Stimulated activated CD8-positive, alpha-beta memory T cell treated with anti-CD3 and anti-CD28 coated beads, Interleukin-12 subunit alpha, Interleukin-12 subunit beta, amount 100 ng/mL, for 4 hours (primary cell): ENCODE measurements around the gene PPP1R16B.
"Not testable (repeated sequence)": the region's sequence is repeated elsewhere in the genome, so short reads cannot be mapped to it uniquely, and the experiment has no call there.

Experiments used
- DNase-seq: peaks from one replicate; pipeline ENCODE4 v3.0.0-alpha.2; 2020; ENCODE audit warnings: low read depth

Gene PPP1R16B

DNA sequence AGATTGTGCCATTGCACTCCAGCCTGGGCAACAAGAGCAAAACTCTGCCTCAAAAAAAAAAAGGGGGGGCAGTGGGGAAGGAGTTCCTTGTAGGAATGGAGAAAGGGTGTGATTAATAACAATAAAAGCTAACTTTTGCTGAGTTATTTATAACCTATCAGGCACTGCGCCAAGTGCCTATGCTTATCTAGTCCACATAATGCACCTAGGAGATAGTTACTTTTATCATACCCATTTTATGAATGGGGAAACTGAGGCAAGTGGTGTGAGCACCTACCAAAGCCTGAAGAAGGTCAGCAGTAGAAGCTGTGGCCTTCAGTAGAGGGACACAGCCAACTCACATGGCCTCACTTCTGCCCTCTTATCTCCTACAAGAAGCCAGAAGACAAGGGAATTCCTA lies 13.6 kb upstream of the PPP1R16B start:
- no peak for DNase-seq

DNA sequence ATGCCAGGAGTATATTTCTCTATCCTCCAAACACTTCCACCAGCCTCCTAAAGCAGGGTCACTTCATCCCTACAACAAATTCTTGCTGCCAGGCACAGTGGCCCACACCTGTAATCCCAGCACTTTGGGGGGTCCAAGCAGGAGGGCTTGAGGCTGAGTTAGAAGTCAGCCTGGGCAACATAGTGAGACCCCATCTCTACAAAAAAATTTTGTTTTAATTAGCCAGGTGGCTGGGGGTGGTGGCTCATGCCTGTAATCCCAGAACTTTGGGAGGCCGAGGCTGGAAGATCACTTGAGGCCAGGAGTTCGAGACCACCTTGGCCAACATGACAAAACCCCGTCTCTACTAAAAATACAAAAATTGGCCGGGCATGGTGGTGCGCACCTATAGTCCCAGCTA lies 11.4 kb upstream of the PPP1R16B start:
- DNase-seq, result not testable (repeated sequence)

DNA sequence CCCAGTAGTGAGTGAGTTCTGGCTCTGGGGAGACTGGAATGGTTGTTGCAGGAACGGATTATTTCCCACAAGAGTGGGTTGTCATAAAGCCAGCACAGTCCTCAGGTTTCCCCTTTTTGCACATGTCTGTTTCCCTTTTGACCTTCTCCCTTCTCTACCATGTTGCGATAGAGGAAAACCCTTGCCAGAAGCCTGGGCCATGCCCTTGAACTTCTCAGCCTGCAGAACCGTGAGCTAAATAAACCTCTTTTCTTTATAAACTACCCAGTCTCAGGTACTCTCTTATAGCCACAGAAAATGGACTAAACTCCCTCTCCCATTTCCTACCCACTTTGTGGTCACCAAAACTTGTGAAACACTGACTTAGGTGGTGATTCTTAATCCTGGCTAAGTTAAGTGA lies 7.2 kb upstream of the PPP1R16B start:
- no peak for DNase-seq

DNA sequence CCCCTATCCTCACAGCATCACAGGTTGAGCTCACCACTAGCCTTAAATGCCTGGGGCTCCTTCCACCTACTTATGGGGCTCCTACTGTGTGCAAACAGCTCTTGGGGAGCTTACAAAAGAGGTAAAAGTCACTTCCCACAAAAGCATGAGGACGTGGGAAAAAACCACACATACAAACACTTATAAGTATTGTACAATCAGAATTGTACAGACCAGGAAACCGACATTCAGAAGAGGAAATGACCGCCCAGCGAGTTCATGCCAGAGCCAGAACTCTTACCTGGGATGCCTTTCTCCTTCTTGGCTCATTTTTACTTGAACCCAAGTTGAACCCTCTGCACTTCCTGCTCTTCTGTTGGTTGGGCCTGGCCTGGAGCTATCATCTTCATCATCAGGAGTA lies 6.3 kb upstream of the PPP1R16B start:
- no peak for DNase-seq

GRCh38 chr20:38800882-38801281 lies 4.6 kb upstream of the PPP1R16B start:
- DNase-seq, result no peak

- DNase-seq, result no peak
These were observed 1.3 kb upstream of the PPP1R16B start for GRCh38 chr20:38804221-38804620.

DNA sequence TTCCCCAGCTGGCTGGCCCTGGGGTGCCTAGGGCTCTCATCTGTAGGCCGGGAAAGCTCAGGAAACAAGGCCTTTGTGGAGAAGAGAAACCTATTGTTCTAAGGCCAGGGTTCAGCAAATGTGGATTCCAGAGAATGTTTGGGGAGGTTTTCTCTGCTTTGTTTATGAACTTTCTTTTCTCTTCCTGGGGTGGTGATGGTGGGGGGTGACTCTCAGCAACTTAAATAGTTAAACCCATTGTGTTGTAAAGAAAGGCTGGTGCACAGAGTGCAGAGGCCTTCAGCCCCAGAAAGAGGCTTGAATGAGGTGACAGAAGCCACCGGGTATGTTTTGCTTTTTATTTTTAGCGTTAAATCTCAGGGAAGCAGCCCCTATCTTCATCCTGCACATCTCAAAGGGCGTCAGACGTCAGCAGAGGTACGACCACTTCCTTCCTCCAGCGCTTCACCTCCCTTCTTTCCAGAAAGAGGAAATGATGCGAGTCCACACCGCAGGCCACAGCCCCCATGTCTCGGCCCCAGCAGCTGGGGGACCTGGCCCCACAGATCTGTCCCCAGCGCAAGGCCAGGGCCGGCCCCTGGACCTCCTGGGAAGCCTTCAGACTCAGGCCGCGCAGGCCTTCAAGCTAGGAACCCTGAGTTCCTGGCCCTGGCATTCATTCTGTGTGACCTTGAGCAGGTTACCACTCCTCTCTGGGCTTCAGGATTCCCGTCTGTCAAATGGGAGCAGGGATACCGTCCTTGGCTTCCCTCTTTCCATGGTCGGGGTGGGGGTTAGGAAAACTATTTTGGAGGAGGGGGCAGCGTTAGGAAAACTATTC lies 605 bp upstream of the PPP1R16B start:
- DNase-seq, result peak; percentile 61

GRCh38 chr20:38805958-38806854 lies 709 bp downstream of the PPP1R16B start:
- peak; percentile 28 for DNase-seq

DNA sequence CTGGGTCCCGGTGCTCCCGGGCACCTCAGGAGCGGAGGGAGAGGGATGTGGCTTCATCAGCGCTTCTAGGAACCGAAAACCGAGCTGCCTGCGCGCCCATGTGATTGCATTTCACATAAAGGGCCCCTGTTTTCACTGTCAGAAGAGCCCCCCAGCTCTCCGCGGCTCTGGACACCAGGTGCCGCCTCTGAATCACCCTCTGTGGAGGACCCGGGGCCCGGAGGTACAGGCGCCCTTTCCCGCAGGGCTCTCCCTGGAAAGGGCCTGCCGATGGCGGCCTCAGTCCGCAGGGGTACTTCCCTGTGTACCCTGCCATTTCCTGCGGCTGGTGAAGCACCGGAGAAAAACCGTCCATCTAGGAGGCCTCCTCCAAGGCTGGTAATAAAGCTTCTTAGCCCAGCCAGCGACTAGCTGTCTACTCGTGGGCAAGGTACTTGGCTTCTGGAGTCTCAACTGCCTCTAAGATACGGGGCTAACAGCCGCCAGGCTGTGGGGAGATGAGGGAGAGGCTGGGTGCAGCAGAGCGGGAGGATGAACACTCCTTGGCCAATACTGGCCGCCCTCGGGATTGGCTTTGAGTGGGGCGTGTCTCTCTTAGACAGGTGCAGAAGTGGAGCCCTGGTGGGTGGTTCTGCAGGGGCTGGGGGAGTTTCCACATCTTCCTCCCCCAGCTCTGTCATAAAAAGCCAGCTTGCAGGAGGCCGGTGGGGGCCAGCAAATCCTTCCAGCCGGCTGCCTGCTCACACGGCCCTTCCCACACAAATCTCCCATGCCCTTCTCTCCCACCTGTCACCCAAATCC lies 1.6 kb downstream of the PPP1R16B start:
- peak; percentile 11 for DNase-seq

- no peak for DNase-seq
These were observed 4.4 kb downstream of the PPP1R16B start for GRCh38 chr20:38809942-38810341.

DNA sequence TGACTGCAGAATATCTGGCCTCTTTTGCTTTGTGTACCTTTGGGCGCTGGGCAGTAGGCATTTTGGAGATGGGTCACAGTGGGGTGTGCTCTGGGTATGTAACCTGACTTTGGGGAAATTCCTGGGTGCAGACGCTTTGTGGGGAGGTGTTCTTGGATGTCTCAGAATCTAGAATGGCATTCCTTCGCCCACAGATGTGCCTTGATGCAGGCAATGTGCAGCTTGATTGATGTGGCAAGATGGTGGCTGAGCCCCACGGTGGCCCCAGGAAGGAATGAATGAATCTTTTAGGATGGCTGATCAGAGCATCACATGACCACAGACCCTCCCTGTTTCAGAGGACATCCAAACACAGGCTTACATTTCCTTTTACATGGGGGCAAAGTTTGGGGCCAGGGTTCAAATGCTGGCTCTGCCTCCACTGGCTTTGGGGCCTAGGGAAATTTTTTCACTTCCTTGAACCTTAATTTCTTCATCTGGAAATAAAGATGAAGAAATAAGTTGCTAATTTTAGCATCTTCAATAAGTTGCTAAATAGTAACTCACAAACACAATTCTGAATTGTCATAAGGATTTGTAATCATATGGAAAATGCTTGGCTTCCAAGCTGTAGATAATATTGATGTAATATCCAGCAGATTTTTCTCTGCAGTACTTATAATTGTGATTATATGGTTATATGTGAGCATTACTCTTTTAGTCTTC lies 5.6 kb downstream of the PPP1R16B start:
- DNase-seq, result no peak

DNA sequence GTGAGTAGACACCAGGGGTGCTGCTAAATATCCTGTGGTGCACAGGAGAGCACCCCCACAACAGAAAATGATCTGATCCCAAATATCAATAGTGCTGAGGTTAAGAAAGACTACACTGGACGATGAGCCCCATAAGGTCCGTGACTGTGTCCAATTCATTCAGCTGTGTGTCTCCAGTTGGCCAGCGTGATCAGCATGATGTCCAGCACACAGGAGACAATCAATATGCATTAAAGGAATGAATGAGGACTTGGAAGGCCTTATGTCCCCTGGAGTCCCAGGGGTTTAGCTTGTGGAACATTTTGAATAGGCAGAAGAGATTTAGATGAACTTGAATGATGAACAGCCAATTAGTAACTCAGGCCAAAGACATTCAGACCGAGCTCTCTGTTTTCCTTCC lies 6.3 kb downstream of the PPP1R16B start:
- DNase-seq, result no peak

GRCh38 chr20:38812182-38812581 lies 6.7 kb downstream of the PPP1R16B start:
- no peak for DNase-seq

GRCh38 chr20:38812709-38813573 lies 7.4 kb downstream of the PPP1R16B start:
- DNase-seq, result no peak

DNA sequence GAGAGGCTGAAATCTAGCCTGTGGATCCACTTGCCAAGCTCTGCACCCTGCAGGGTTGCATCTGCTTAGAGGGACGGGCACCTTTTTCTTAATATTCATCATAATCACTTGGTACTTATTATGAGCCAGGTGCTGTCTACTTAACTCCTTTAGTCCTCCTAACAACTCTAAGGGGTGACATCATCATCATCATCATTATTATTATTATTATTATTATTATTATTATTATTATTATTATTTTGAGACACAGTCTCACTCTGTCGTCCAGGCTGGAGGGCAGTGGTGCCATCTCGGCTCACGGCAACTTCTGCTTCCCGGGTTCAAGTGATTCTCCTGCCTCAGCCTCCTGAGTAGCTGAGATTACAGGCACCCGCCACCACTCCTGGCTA lies 8.1 kb downstream of the PPP1R16B start:
- DNase-seq, result not testable (repeated sequence)

- no peak for DNase-seq
These were observed 9.9 kb downstream of the PPP1R16B start for GRCh38 chr20:38815446-38815845.

DNA sequence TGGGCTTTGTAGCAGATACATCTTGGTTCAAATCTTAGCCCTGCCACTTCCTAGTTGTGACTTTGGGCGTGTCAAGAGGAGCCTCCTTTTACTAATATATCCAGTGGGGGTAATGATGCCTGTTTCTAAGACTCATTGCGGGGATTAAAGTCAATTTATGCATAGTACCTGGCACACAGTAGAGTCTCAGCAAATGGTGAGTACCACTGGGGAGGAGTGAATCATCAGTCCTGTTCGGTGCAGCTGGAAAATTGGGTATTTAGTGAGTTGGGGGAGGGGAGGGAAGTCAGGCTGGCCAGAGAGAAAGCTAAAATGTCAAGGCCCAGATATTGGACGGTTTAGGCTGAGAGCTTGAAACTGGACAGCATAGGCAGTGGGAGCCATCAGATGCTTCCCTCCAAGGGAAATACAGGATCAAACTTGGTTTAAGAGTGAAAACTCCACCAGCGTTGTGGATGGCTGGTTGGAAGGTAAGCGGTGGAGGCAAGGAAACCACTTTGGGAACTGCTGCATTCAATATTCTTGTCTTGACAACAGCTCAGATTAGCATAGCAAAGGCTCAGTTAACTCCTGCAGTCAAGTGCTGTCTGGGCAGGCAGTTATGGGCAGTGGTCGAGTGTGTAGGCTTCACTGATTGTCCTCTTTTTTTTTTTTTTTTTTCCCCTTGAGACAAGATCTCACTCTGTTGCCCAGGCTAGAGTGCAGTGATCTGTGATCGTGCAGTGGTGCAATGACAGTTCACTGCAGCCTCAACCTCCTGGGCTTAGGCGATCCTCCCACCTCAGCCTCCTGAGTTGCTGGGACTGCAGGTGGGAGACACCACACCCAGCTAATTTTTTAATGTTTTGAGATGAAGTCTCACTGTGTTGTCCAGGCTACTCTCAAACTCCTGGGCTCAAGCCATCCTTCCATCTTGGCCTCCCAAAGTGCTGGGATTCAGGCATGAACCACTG lies 12.9 kb downstream of the PPP1R16B start:
- no peak for DNase-seq

DNA sequence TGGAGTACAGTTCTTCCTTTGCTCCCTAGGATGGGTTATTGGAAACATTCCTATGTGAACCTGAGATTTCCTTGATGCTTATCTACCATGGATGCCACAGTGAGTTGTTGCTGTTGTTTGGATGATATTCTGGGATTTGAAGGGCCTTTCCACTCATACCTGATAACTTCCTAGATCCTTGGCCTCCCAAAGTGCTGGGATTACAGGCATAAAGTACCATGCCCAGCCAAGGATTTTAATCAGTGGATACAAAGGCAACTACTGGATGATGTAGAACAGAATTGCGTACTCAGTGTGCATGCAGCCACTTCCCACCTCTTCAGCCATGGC lies 20.0 kb downstream of the PPP1R16B start:
- no peak for DNase-seq

- DNase-seq, result no peak
These were observed 20.6 kb downstream of the PPP1R16B start for GRCh38 chr20:38825901-38826625.
